ENCODE results near the gene CDK17. TPM values are rescaled to one million over a fixed set of nuclear protein-coding genes. Genes with fewer than 3 reads are reported as not detected.
"Not testable (repeated sequence)": the region's sequence is repeated elsewhere in the genome, so short reads cannot be mapped to it uniquely, and the experiment has no call there.

The CDK17 gene
- total RNA-seq, 1 donor from 2014 or later, result 35.9 TPM

- no peak for DNase-seq (ENCODE audit: low spot score, unreplicated experiment)
- TF ChIP-seq CTCF (IDR thresholded peaks at IDR 0.05; ENCODE audit: unreplicated experiment), result no peak
- H3K4me1 Mint-ChIP-seq (ENCODE audit: low read depth), result peaks cover 10% of the 10 kb centered on the region
- H3K9me3 Mint-ChIP-seq (ENCODE audit: low read depth), result no peaks in the 10 kb centered on the region
- H3K27me3 Mint-ChIP-seq, result no peaks in the 10 kb centered on the region
- H3K27ac Mint-ChIP-seq, result no peak overlapping the region
- H3K4me3 Mint-ChIP-seq (ENCODE audit: low read depth), result no peak overlapping the region
- H3K36me3 Mint-ChIP-seq (ENCODE audit: insufficient read depth), result no peaks in the 10 kb centered on the region
These were observed 33.9 kb upstream of the CDK17 start for GRCh38 chr12:96434107-96434506.

GRCh38 chr12:96432496-96433321 is 32.5 kb upstream of the CDK17 start:
- H3K4me1 Mint-ChIP-seq (ENCODE audit: low read depth), result peaks cover 11% of the 10 kb centered on the region
- not testable (repeated sequence) for H3K4me3 Mint-ChIP-seq (ENCODE audit: low read depth); H3K27ac Mint-ChIP-seq; H3K9me3 Mint-ChIP-seq (ENCODE audit: low read depth); H3K36me3 Mint-ChIP-seq (ENCODE audit: insufficient read depth); H3K27me3 Mint-ChIP-seq; DNase-seq (ENCODE audit: low spot score, unreplicated experiment)

- no peaks in the 10 kb centered on the region for H3K9me3 Mint-ChIP-seq (ENCODE audit: low read depth)
- DNase-seq (ENCODE audit: low spot score, unreplicated experiment), result no peak
- no peak overlapping the region for H3K27ac Mint-ChIP-seq
- peaks cover 14% of the 10 kb centered on the region for H3K4me1 Mint-ChIP-seq (ENCODE audit: low read depth)
- no peak overlapping the region for H3K4me3 Mint-ChIP-seq (ENCODE audit: low read depth)
- H3K36me3 Mint-ChIP-seq (ENCODE audit: insufficient read depth), result no peaks in the 10 kb centered on the region
- no peaks in the 10 kb centered on the region for H3K27me3 Mint-ChIP-seq
- no peak for TF ChIP-seq CTCF (IDR thresholded peaks at IDR 0.05; ENCODE audit: unreplicated experiment)
These were observed 30.8 kb upstream of the CDK17 start for GRCh38 chr12:96431067-96431466.

- Mint-ChIP-seq H3K4me3 (ENCODE audit: low read depth) (no peak overlapping the region), H3K9me3 (ENCODE audit: low read depth) (no peaks in the 10 kb centered on the region), H3K36me3 (ENCODE audit: insufficient read depth) (no peaks in the 10 kb centered on the region), H3K27me3 (no peaks in the 10 kb centered on the region), H3K4me1 (ENCODE audit: low read depth) (peaks cover 14% of the 10 kb centered on the region), H3K27ac (peak overlapping the region; percentile 12)
- no peak for DNase-seq (ENCODE audit: low spot score, unreplicated experiment)
- no peak for TF ChIP-seq CTCF (IDR thresholded peaks at IDR 0.05; ENCODE audit: unreplicated experiment)
These were observed 27.1 kb upstream of the CDK17 start for GRCh38 chr12:96427269-96427729.

- Mint-ChIP-seq H3K27ac (no peak overlapping the region), H3K27me3 (no peaks in the 10 kb centered on the region), H3K36me3 (ENCODE audit: insufficient read depth) (no peaks in the 10 kb centered on the region), H3K4me3 (ENCODE audit: low read depth) (no peak overlapping the region), H3K9me3 (ENCODE audit: low read depth) (no peaks in the 10 kb centered on the region), H3K4me1 (ENCODE audit: low read depth) (peaks cover 14% of the 10 kb centered on the region)
- no peak for TF ChIP-seq CTCF (IDR thresholded peaks at IDR 0.05; ENCODE audit: unreplicated experiment)
- no peak for DNase-seq (ENCODE audit: low spot score, unreplicated experiment)
These were observed 25.7 kb upstream of the CDK17 start for GRCh38 chr12:96425951-96426350.

- no peak for DNase-seq (ENCODE audit: low spot score, unreplicated experiment)
- H3K36me3 Mint-ChIP-seq (ENCODE audit: insufficient read depth), result no peaks in the 10 kb centered on the region
- no peaks in the 10 kb centered on the region for H3K27me3 Mint-ChIP-seq
- no peaks in the 10 kb centered on the region for H3K9me3 Mint-ChIP-seq (ENCODE audit: low read depth)
- H3K4me3 Mint-ChIP-seq (ENCODE audit: low read depth), result no peak overlapping the region
- TF ChIP-seq CTCF (IDR thresholded peaks at IDR 0.05; ENCODE audit: unreplicated experiment), result no peak
- H3K4me1 Mint-ChIP-seq (ENCODE audit: low read depth), result peaks cover 14% of the 10 kb centered on the region
- no peak overlapping the region for H3K27ac Mint-ChIP-seq
These were observed 25.1 kb upstream of the CDK17 start for GRCh38 chr12:96425321-96425720.

All from progenitor cell of endocrine pancreas (in vitro differentiated cells).